ENCODE data around the gene KRTAP10-11.
"Not testable (repeated sequence)": the region's sequence is repeated elsewhere in the genome, so short reads cannot be mapped to it uniquely, and the experiment has no call there.

Gene KRTAP10-11

GRCh38 chr21:44615911-44616590, 30.2 kb upstream of the KRTAP10-11 start:
- no peak for DNase-seq

- no peak for DNase-seq
These were observed 29.7 kb upstream of the KRTAP10-11 start for GRCh38 chr21:44616591-44616926.

GRCh38 chr21:44617071-44617501, 29.1 kb upstream of the KRTAP10-11 start:
- DNase-seq = no peak

- peak; percentile 7 for DNase-seq
These were observed 27.7 kb upstream of the KRTAP10-11 start for GRCh38 chr21:44618504-44618903.

- DNase-seq = no peak
These were observed 27.3 kb upstream of the KRTAP10-11 start for GRCh38 chr21:44618909-44619308.

GRCh38 chr21:44619886-44620285, 26.3 kb upstream of the KRTAP10-11 start:
- DNase-seq = no peak

- no peak for DNase-seq
These were observed 22.6 kb upstream of the KRTAP10-11 start for GRCh38 chr21:44623575-44623974.

- DNase-seq = no peak
These were observed 20.5 kb upstream of the KRTAP10-11 start for GRCh38 chr21:44625756-44626155.

GRCh38 chr21:44626262-44626661, 20.0 kb upstream of the KRTAP10-11 start:
- no peak for DNase-seq

- no peak for DNase-seq
These were observed 19.5 kb upstream of the KRTAP10-11 start, which contains the start of gene KRTAP10-9 for GRCh38 chr21:44626673-44627143. Gene KRTAP10-9, plus strand, starts transcription at chr21:44627093. Its CDS starts 79 bp downstream, at chr21:44627172.

GRCh38 chr21:44627181-44627822, 18.9 kb upstream of the KRTAP10-11 start:
- DNase-seq = not testable (repeated sequence)

- DNase-seq = not testable (repeated sequence)
These were observed 18.4 kb upstream of the KRTAP10-11 start for GRCh38 chr21:44627831-44628233.

- no peak for DNase-seq
These were observed 17.4 kb upstream of the KRTAP10-11 start for GRCh38 chr21:44628707-44629391.

GRCh38 chr21:44630440-44630839, 15.8 kb upstream of the KRTAP10-11 start:
- DNase-seq = no peak

GRCh38 chr21:44632067-44632466, 14.1 kb upstream of the KRTAP10-11 start:
- no peak for DNase-seq

- DNase-seq = no peak
These were observed 9.8 kb upstream of the KRTAP10-11 start for GRCh38 chr21:44636209-44637017.

- DNase-seq = no peak
These were observed 9.0 kb upstream of the KRTAP10-11 start, which contains the start of gene KRTAP10-10 for GRCh38 chr21:44637018-44637850. Gene KRTAP10-10, plus strand, starts transcription at chr21:44637356. Its CDS starts 62 bp downstream, at chr21:44637418.

- DNase-seq = not testable (repeated sequence)
These were observed 8.3 kb upstream of the KRTAP10-11 start for GRCh38 chr21:44637851-44638348.

- not testable (repeated sequence) for DNase-seq
These were observed 7.5 kb upstream of the KRTAP10-11 start for GRCh38 chr21:44638506-44639330.

GRCh38 chr21:44639331-44639655, 6.9 kb upstream of the KRTAP10-11 start:
- no peak for DNase-seq

- DNase-seq = no peak
These were observed 5.5 kb upstream of the KRTAP10-11 start for GRCh38 chr21:44640761-44641160.

Data from EL (cell line).